ENCODE data around the gene CRACR2B.

GRCh38 chr11:830295-831117 is 2.8 kb downstream of the CRACR2B start:
- no peak for TF ChIP-seq CEBPB (IDR thresholded peaks at IDR 0.05; ENCODE audit: low read depth, low read length)
- TF ChIP-seq CTCF (IDR thresholded peaks at IDR 0.05; ENCODE audit: control extremely low read depth in 1 of 3, insufficient read depth in 1 of 3, low read depth in 1 of 3, low read length in 3 of 3), result peak in 1 of 3 experiments; percentile 12; a peak in 1 of 4 replicates

Data from H1 (cell line).